IPS DF 4.7 (cell line): Measurements from ENCODE around the gene PXDC1.

Source experiments
- DNase-seq: peaks from one replicate; pipeline ENCODE4 v3.0.0-alpha.2; 2013; ENCODE audit warnings: low spot score; ENCODE audit errors: extremely low read depth

Gene PXDC1, protein sequence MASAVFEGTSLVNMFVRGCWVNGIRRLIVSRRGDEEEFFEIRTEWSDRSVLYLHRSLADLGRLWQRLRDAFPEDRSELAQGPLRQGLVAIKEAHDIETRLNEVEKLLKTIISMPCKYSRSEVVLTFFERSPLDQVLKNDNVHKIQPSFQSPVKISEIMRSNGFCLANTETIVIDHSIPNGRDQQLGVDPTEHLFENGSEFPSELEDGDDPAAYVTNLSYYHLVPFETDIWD

DNA sequence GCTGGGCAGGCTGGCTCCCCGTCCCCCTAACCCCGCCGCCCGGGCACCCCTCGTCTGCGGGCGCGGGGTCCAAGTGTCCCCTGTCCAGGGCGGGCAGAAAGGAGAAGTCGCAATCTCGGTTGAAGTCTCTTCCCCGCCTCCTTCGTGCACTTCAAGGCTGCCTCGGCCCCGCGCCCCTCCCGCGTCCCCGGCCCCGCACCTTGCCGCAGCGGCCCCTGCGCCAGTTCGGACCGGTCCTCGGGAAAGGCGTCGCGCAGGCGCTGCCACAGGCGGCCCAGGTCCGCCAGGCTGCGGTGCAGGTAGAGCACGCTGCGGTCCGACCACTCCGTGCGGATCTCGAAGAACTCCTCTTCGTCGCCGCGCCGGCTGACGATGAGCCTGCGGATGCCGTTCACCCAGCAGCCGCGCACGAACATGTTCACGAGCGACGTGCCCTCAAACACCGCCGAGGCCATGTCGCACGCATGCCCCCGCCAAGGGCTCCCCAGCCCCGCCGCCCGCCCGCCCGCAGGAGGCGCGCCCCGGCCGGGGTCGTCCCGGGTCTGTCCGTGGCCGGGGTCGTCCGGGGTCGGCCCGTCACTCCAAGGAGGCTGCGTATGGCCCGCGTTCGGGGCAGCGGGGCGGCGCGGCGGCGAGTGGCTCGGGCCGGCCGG, at the start of gene PXDC1:
Gene PXDC1, minus strand, starts transcription at position 637 of the 653 bp plus-strand sequence. Its CDS starts 182 bp downstream, at position 455.
- DNase-seq, result no peak

DNA sequence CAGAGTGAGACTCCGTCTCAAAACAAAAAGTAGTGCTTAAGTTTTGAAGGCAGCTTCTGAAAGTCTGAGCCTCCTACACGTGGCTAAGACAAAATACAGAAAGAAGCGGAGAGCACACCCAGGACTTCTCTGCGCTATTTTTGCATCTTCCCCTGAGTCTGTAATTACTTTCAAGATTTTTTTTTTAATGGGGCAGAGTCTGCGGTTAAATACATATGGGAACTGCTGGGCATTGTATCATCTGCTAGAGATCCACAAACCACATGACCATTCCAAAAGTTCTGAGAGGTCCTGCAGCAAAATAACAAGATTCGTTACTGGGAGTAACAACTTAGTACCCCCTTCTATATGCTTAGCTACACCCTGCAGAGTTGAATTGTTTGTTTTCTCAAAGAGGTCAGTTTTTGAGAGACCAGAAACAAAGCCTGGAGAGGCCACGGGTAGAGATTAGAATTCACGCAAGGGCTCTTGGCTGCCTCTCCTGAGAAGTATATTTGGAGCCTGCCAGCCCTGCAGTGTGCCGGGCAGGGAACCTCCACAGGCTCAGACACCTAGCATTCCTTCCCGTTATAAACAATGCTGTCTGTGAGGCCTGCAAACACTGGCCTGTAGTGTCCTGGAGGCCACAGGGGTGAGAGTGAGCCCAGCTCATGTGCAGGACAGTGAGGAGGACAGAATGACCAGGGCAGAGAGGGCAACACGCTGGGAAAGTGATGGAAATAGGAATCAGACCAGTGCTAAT, 49.5 kb upstream of the PXDC1 start:
- no peak for DNase-seq

DNA sequence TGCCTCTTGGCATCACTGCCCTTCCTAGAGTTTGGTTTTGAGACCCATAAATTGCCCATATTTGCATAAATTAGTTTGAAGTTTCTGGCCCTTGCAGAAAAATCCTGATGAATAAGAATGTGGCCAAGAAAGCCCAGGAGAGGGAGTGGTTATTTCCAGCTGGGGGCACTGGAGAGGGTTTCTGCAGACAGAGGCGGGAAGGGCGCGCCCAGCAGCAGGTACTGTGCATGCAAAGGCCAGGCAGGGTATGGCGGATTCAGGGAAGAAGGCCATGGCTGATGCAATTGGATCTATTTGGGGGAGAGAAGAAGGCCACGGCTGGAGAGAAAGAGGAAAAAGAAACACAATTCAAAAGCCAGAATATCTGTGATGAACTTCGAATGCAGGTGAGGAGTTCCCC, 48.2 kb upstream of the PXDC1 start:
- DNase-seq, result no peak

DNA sequence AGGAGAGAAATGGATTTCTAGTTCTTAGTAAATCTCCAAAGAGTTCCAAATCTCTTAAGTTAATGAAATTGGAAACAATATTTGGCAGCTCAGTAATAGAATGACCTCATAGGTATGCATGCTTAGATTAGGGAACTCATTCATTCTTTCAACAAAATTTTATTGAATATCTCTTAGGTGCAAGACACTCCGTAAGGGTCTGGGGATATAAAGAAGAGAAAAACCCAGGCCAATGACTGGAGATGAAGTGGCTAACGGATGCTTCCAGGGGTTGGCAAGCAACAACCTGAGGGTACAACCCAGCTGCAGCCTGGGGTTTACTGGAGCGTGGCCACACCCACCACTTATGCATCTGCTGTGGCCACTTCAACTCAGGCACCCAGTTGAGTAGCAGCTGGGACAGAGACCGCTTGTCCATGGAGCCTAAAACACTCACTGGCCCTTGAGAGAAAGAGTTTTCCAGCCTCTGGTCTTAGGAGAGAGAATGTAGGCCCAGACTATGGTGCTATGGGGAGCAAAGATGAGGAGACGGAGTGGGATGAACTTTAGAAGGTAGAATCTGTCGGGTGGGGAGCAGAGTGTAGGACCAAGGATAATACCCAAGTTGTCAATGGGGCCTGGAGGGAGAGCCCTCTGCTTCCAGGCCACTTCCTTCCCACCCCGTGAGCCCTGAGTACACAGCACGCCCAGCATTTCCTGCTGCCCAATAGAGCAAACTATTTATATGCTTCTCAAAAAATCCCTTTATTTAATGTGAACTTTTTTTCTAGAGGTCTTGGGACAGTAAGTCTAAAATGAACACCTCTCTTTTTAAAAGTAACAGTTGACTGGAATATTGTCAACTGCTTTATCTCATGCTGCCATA, 46.8 kb upstream of the PXDC1 start:
- no peak for DNase-seq

DNA sequence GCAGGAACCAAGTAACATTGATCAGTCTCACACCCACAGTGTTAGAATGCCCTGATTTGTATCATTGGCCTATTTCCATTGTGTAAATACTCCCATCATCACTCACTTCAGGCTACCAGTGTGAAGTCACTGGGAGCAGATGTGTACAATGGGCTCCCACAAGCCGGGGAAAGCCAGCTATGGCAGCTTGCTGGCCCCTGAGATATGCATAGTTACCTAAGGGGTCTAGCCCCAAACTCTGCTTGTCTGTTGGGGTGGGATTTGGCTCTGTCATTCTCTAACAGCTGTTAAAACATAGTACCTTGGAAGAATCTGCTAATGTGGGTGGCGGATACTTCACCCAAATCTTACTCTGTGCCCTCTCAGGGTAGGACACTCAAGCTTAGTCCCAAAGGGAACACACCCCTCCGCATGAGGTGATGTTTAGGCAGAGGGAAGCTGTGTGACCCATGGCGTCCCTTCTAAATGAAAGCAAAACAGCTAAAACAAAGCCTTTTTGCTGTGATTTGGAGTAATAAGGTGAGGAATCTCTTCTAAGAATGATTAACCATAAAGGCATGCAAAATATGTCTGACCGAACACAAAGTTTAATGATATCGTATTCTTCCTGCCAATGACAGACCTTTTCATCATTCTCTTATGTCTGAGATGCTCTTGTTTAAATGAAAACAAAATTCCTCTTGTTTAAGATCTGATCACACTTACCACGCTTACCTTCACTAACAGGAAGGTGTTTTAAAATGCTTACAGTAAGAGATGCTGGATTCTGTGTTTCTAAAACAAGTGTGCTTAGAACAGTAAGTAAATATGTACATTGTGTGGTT, 45.9 kb upstream of the PXDC1 start:
- DNase-seq, result no peak

DNA sequence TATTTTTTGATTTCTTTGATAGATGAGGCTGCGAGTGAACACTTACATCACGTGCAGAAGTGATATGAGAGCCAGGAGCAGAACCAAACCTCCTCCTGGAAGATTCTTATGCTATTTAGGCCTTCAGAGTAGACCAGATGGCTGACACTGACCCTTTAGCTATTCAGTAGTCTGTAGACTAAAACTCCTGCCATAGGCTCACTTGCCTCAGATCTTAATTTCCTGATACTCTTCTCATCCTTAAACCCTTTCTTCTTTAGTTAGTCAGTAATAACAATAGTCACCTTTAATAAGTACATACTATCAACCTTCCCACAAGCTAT, 45.2 kb upstream of the PXDC1 start:
- DNase-seq, result no peak

DNA sequence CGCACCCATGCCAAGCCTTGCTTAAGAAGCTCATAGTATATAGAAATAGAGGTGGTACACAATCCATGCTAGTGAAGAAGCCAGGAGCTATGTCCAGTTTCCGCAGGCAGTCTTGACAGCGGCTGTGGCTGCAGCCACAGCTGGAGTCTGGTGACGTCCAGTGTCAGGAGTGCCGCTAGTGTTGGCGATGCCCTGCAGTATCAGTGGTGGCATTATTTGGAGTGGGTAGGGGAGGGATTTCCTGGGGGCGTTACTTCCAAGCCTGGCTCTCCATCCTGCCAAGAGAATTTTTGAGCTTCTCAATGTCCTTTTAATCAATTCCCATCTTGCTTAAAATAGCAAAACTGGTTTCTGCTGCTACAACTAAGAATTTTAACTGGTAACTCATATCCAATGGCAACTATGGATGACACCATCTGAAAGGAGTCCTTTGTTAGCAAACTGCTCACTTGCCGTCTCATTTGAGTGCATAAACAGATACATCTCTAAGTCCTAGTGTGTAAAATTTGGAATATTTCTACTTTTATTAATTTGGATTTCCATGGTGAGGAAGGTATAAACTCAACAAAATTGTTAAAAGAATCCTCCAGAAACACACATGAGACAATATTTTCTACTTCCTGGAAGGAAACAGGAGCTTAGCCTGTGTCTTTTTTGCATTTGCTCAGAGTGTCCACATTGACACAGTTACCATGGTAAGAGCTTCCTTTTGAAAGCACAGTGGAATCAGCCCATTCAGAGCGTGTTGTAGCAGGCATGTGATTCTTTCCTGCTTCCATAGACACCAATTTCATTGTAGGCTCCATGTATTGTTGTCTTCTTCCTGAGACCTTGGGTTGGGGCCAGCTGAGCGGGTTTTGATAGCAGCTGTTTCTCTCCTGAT, 44.6 kb upstream of the PXDC1 start:
- DNase-seq, result no peak

DNA sequence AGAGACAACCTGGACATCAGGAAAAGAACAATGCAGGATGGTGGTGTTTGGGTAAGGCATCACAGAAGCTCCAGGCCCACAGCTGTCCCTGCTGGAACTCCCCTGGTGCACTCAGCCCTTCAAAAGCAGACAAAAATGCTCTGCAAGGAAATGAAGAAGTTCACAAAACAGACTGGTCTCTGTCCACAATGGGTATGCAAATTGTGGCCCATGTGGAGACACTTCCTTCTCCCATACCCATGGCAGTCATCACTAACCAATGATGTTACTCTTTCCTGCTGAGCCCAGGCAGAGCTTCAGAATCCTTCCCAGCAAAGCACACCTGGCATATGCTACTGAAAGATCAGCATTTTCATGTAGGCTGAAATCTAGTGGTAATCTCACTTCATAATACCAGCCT, 42.6 kb upstream of the PXDC1 start:
- no peak for DNase-seq

DNA sequence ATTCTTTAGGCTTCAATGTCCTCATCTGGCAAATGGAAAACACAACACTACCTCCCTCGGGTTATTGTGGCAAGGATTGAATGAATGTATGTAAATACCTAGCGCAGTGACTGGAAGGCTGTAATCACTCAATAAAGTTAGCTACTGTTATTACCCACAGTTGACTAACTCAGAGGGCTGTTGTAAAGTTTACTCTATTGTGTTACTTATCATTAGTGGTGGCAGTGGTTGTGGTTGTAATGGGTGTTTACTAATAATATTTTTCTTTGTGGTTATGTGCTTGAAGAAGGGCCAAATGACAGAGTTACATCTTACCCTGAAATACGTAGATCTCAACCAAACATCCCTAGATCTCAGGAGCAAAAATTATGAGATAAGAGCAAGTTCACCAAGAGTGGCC, 42.0 kb upstream of the PXDC1 start:
- no peak for DNase-seq

DNA sequence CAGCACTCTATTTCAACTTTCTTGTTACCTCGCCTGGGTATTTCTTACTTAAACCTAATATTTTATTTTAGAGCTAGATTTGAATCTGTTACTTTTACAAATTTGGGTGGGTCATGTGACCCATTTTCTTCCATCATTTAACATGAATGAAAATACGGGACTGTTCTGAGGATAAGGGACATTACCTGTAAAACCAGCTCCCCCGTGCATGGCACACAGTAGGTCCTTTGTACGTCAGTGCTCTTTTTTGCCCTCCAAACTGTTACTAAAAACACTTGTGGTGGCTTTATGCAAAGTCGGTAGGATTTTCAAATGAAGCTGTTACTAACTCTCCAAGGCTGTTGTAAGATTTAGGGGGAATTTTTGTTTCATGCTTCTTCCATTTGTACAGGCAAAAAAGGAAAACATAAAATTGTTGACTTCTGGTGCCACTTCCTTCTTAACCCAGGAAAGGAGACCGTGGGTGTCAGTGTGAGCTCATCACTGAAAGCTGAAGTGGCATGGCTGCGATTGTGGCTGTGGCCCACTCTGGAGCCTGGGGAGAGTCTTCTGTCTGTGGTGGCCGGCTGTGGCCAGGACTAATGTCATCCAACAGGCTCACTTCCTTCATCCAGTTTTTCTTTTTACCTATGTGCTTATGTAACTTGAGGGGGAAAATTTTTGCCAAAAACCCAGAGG, 40.2 kb upstream of the PXDC1 start:
- DNase-seq, result no peak

DNA sequence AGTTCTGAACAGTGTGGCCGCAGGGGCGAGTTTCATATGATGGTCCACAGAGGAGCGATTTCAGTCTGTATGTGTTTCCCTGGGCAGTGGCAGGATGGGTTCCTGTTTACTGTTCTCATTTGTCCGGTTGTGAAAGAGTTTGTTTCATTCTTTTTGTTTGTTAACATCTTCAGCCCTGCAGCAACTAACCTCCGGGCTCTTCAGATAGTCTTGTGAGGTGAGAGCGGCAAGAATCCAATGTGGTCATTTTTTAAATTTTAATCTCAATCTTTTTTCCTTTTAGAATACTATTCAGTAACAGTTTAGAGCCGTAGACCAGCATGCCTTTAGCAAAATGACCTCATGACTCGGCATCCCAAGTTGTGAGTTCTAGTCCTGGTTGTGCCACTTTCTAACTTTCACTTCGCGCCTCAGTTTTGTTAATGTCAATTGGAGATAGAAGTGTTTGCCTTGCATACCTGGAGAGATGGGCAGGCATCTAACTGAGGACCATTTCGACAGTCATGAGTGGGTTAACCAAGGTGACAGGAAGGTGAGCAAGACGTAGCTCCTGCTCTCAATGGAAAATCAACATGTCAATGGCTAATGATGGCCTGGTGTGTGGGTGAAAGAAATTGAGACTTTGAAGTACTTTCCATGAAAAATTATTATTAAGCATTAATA, 38.5 kb upstream of the PXDC1 start:
- no peak for DNase-seq

DNA sequence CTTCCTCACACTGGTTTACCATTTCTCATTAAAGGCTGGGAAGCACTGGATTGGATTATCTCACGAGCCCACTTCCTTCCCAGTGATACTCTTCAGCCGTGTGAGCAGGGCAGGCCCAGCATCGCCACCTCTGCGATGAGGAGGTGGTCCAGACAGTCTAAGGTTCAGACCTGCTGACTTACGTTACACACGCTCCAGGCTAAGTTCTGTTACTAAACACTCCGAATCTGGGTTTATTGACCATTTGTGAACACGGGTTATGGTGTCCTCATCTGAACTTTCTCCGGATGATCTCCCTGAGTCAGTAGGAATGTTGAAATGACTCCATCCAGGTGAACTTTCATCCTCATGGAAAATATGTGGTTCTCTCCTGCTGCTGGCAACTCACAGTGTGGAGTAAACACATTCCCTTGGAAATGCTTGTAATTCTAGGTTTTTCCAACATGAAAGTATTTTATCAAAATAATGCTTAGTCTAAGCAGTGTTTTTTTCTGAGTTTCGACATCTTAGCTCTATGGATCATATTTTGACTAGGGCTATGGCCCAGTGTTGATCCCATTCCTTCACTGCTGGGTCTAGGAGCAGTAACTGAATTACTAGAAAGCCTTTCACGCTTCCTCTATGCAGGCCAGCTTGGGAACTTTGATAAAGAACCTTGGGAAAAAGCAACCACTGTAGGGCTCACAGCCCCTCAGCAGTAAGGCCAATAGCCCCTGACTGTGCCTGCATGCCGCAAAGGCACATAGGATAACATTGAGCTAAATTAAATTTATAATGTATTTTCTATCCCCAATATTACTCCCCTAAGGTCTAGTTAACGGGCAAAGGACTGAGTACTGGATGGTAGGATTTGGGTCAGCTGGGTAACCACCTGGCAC, 37.7 kb upstream of the PXDC1 start:
- DNase-seq, result no peak

DNA sequence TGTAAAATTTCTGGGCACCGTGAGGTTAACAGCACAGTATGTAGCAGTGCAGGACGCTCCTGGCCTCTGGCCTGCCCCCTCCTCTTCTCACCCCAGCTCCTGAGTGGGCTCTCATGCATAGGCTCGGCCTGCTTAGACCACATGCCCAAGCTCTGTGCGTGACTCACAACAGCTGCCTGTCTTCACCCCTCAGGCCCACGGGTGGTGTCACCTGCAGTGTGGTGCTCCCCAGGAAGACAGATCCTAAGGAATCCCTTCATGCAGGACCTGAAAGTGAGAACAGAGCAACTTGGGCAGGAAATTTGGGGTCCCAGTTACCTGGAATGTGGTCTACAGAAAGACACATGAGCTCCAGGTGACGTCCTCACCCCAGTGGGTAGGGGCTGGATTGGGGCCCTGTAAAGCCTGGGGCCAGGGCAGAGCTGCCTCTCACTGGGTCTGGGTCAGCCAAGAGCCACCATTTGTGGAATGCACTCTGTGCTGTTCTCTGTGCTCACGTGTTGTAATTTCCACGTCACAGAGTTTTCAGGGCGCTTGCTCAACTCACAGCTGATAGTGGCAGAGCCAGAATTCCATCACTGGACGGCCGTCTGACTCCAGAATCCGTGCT, 37.0 kb upstream of the PXDC1 start:
- no peak for DNase-seq

DNA sequence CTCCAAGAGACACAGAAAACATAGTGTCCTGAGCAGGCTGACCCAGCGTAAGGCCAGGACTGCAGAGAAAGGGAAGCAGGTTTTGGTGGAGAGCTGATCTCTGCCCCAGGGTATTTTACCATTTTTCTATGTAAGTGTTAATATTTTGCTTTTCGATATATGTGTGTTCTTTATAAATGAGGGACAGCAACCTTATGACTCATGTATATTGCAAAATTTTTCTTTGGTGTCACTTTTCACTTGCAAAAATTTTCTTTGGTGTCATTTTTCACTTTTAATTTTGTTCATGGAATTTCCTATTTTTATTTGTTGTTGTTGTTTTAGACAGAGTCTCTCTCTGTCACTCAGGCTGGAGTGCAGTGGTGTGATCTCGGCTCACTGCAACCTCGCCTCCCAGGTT, 34.6 kb upstream of the PXDC1 start:
- no peak for DNase-seq

DNA sequence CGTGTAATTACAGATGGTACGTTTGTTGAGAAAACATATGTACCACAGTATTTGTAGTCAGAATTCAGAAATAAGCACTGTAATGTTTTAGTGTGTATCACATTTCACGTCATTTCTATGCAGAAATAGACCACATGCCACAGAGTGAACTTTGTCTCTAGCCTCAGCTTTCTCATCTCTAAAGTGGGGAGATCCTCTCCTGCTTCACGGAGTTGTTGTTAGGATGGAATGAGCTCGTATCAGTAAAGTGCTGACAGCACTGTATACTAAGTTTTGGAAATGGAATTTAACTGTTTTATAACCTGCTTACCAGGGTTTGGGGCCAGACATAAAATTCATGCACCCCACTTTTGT, 34.2 kb upstream of the PXDC1 start:
- DNase-seq, result no peak

DNA sequence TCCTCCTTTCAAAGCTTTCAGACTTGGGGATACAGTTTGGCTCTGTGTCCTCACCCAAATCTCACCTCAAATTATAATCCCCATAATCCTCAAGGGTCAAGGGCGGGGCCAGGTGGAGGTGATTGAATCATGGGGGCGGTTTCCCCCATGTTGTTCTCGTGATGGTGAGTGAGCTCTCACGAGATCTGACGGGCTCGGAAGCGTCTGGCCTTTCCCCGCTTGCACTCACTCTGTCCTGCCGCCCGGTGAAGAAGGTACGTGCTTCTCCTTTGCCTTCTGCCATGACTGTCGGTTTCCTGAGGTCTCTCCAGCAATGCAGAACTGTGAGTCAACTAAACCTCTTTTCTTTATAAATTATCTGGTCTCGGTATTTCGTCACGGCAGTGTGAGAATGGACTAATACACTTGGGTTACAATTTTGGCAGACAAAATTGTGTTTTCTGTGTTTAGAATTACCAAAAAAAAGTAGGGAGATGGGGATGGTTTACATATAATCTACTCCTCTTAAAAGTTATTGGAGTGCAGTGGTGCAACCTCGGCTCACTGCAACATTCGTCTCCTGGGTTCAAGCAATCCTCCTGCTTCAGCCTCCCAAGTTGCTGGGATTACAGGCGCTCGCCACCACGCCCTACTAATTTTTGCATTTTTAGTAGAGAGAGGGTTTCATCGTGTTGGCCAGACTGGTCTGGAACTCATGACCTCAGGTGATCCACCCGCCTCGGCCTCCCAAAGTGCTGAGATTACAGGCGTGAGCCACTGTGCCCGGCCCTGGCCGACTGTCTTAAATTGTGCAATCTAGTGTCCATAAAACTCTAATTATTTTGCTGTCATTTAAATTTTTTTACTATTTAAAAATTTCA, 33.6 kb upstream of the PXDC1 start:
- DNase-seq, result no peak

DNA sequence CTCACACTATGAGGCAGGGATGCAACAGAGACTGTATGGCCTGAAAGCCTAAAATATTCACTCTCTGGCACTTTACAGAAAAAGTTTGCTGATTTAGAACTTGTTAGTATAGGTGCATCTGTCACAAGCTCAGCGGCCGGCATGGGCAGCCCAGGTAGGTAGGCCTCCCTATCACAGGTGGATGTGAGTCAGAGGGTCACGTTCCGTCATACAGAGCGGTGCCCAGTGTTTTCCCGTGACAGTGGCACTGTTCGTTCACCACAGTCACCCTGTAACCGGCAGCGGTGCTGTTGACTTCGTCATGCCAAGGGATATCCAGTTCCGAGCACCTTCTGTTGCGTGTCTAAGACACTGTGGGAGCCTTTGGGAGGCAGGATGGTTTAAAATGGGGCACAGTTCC, 32.9 kb upstream of the PXDC1 start:
- DNase-seq, result no peak
